HL-60 (cell line): ENCODE measurements around the gene GNB1.

Experiments used
- DNase-seq, 2 experiments: peaks; one replicate each; pipeline ENCODE4 v3.0.0-alpha.2; 2010 to 2020; ENCODE audit warnings: low read depth in 1 of 2, low spot score in 1 of 2
- H3K27ac ChIP-seq: fragments of 250-450 bp; sonication (Bioruptor Pico); replicated peaks from 2 replicates; pipeline ENCODE4 v1.5.1; 2020; ENCODE audit warnings: mild to moderate bottlenecking, moderate library complexity
- H3K27me3 ChIP-seq: fragments of 250-450 bp; sonication (Bioruptor Pico); 2 replicates; pipeline ENCODE4 v1.5.1; 2021; ENCODE audit warnings: mild to moderate bottlenecking, moderate library complexity; ENCODE audit not compliant: insufficient read depth, poor library complexity, severe bottlenecking
- H3K4me3 ChIP-seq: replicated peaks from 2 replicates; pipeline ENCODE4 v1.5.1; 2011; ENCODE audit warnings: mild to moderate bottlenecking, control low read depth, low read length; ENCODE audit not compliant: insufficient read depth
- GABPA ChIP-seq: IDR thresholded peaks from 2 replicates; pipeline ENCODE4 v1.6.1; 2012; ENCODE audit warnings: low read depth
- POLR2AphosphoS5 ChIP-seq: IDR thresholded peaks from 2 replicates; pipeline ENCODE4 v1.6.1; 2012; ENCODE audit warnings: low read depth
- REST ChIP-seq: IDR thresholded peaks from 2 replicates; pipeline ENCODE4 v1.6.1; 2012; ENCODE audit warnings: low read depth; ENCODE audit not compliant: insufficient replicate concordance
- SPI1 ChIP-seq: IDR thresholded peaks from 2 replicates; pipeline ENCODE4 v1.6.1; 2012; ENCODE audit warnings: low read depth, mild to moderate bottlenecking, borderline replicate concordance
- TF ChIP-seq, protein P1 (sequence below): IDR thresholded peaks from one replicate; pipeline ENCODE4 v1.5.1; 2011; ENCODE audit warnings: low read length, control low read depth, inconsistent platforms; ENCODE audit not compliant: insufficient read depth

Gene GNB1

GRCh38 chr1:1901641-1902294 is 10.9 kb upstream of the GNB1 start:
- H3K4me3 ChIP-seq: no peak overlapping the region
- DNase-seq: no peak
- H3K27ac ChIP-seq: no peak overlapping the region
- TF ChIP-seq GABPA (no peak), SPI1 (no peak), REST (no peak), POLR2AphosphoS5 (no peak)
- TF ChIP-seq, protein P1, sequence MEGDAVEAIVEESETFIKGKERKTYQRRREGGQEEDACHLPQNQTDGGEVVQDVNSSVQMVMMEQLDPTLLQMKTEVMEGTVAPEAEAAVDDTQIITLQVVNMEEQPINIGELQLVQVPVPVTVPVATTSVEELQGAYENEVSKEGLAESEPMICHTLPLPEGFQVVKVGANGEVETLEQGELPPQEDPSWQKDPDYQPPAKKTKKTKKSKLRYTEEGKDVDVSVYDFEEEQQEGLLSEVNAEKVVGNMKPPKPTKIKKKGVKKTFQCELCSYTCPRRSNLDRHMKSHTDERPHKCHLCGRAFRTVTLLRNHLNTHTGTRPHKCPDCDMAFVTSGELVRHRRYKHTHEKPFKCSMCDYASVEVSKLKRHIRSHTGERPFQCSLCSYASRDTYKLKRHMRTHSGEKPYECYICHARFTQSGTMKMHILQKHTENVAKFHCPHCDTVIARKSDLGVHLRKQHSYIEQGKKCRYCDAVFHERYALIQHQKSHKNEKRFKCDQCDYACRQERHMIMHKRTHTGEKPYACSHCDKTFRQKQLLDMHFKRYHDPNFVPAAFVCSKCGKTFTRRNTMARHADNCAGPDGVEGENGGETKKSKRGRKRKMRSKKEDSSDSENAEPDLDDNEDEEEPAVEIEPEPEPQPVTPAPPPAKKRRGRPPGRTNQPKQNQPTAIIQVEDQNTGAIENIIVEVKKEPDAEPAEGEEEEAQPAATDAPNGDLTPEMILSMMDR: no peak
- no peaks in the 10 kb centered on the region for H3K27me3 ChIP-seq

DNA sequence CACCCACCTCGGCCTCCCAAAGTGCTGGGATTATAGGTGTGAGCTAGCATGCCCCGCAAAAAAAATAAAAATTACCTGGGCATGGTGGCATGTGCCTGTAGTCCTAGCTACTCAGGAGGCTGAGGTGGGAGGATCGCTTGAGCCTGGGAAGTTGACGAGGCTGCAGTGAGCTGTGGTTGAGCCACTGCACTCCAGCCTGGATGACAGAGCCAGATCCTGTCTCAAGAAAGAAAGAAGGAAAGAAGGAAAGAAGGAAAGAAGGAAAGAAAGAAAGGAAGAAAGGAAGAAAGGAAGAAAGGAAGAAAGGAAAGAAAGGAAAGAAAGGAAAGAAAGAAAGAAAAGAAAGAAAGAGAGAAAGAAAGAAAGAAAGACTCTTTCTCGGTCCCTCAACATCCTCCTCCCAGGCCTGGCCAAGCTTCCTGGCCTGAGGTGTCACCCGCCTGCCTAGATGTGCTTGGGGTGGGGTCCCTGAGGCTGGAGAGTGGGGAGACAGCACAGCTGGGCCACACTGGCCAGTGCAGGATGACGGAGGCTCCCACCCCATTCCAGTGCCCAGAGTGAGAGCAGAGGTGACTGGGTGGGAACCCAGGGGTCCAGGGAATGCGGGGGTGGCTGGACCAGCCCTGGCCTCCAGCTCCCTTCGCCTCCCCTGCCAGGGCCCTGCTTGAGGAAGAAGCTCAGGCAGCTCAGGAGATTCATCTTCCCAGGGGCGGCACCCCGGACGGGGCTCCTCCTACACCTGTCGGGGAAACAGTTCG is 10.2 kb upstream of the GNB1 start:
- no peak overlapping the region for H3K27ac ChIP-seq
- DNase-seq: no peak
- H3K4me3 ChIP-seq: no peak overlapping the region
- TF ChIP-seq POLR2AphosphoS5: no peak
- no peaks in the 10 kb centered on the region for H3K27me3 ChIP-seq

DNA sequence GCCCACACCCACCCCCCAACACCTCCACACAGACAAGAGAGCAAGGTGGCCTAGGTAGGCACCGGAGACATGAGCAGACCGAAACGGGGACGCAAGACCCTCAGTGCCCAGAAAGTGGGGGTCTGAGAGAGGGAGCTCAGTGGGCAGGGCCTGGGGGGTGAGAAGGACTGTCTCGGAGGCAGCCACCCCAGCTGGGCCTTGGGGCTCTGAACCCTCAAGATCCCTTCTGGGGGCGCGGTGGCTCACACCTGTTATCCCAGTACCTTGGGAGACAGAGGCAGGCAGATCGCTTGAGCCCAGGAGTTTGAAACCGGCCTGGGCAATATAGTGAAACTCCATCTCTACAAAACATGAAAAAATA is 9.1 kb upstream of the GNB1 start:
- H3K27me3 ChIP-seq: no peaks in the 10 kb centered on the region
- no peak overlapping the region for H3K27ac ChIP-seq
- TF ChIP-seq POLR2AphosphoS5: no peak
- TF ChIP-seq, protein P1: no peak
- no peak for TF ChIP-seq SPI1
- no peak overlapping the region for H3K4me3 ChIP-seq
- no peak for DNase-seq

- no peaks in the 10 kb centered on the region for H3K27me3 ChIP-seq
- no peak for TF ChIP-seq REST
- TF ChIP-seq GABPA: no peak
- no peak for TF ChIP-seq POLR2AphosphoS5
- TF ChIP-seq SPI1: no peak
- TF ChIP-seq, protein P1: no peak
- no peak overlapping the region for H3K27ac ChIP-seq
- DNase-seq: peak in 1 of 2 experiments; percentile 29
- H3K4me3 ChIP-seq: no peak overlapping the region
Measured at GRCh38 chr1:1899266-1899966, 8.5 kb upstream of the GNB1 start.
